Astrocyte of the cerebellum (primary cell): ENCODE data around the gene MYO3B.
A peak's percentile ranks its signal among the peaks of the same experiment; 100 is the strongest.

ENCODE experiments used
- DNase-seq: peaks from one replicate; pipeline ENCODE4 v3.0.0-alpha.2; 2011; ENCODE audit warnings: low read depth
- H3K4me3 ChIP-seq: 2 replicates; pipeline ENCODE4 v1.5.1; 2011; ENCODE audit warnings: mild to moderate bottlenecking, low read depth, low read length, moderate library complexity
- CTCF ChIP-seq: IDR thresholded peaks from 2 replicates; pipeline ENCODE4 v1.5.1; 2012; ENCODE audit warnings: low read length, low read depth, moderate library complexity, mild to moderate bottlenecking; ENCODE audit errors: missing control alignments
- in situ Hi-C: cut with HindIII; loops from 2 replicates; pipeline ENCODE4 v1.10.0; 2017; ENCODE audit warnings: low sequenced_read_pairs

MYO3B gene

GRCh38 chr2:170396799-170397459 is 219.0 kb downstream of the MYO3B start:
- TF ChIP-seq CTCF = no peak
- H3K4me3 ChIP-seq = no peak overlapping the region
- DNase-seq = no peak
- in situ Hi-C loops = no loop called here

GRCh38 chr2:170401187-170401586 is 223.2 kb downstream of the MYO3B start:
- no peak for TF ChIP-seq CTCF
- in situ Hi-C loops = loop anchor here (25.0 kb wide), 2 partner anchors 311 to 411 kb away; partner anchors contain the start of genes GAD1 and SP5
- H3K4me3 ChIP-seq = no peak overlapping the region
- DNase-seq = no peak

GRCh38 chr2:170404846-170405245 is 226.9 kb downstream of the MYO3B start:
- in situ Hi-C loops = loop anchor here (25.0 kb wide), 2 partner anchors 307 to 407 kb away; partner anchors contain the start of genes GAD1 and SP5
- no peak for TF ChIP-seq CTCF
- no peak for DNase-seq
- H3K4me3 ChIP-seq = no peak overlapping the region

GRCh38 chr2:170405326-170405725 is 227.4 kb downstream of the MYO3B start:
- no peak for TF ChIP-seq CTCF

GRCh38 chr2:170408461-170409163 is 230.7 kb downstream of the MYO3B start:
- no peak for TF ChIP-seq CTCF
- DNase-seq = no peak
- no peak overlapping the region for H3K4me3 ChIP-seq
- in situ Hi-C loops = loop anchor here (25.0 kb wide), 2 partner anchors 304 to 404 kb away; partner anchors contain the start of genes GAD1 and SP5

More at GRCh38 chr2:170405326-170405725, 227.4 kb downstream of the MYO3B start:
- in situ Hi-C loops = loop anchor here (25.0 kb wide), 2 partner anchors 307 to 407 kb away; partner anchors contain the start of genes GAD1 and SP5
- no peak for DNase-seq
- H3K4me3 ChIP-seq = no peak overlapping the region

GRCh38 chr2:170409164-170409535 is 231.2 kb downstream of the MYO3B start:
- DNase-seq = peak; percentile 49
- H3K4me3 ChIP-seq = no peak overlapping the region
- in situ Hi-C loops = loop anchor here (25.0 kb wide), 2 partner anchors 303 to 403 kb away; partner anchors contain the start of genes GAD1 and SP5
- TF ChIP-seq CTCF = peak; percentile 80
